K562 (cell line): ENCODE data around the gene SNX25. TPM values are rescaled to one million over a fixed set of nuclear protein-coding genes. Genes with fewer than 3 reads are reported as not detected.

ENCODE experiments used
- ATAC-seq: fragments of 200-7000 bp; cut with Tn5 transposase; 3 replicates; pipeline ENCODE4 v1.9.1; 2020; ENCODE audit warnings: moderate library complexity
- BruUV-seq: library from RNA; stranded (reverse); fragments of 400-500 nt; replicated peaks from 2 replicates; lab custom pipeline; 2021; lab: Mats Ljungman, UMichigan
- CTCF ChIA-PET: fragments of 300-600 bp; formaldehyde crosslinking; extraction: SDS; loops from one replicate; lab custom pipeline; 2021; ENCODE audit warnings: low intra/inter-chr PET ratio; lab: Yijun Ruan, JAX
- POLR2A ChIA-PET: fragments of 300-600, 350-650 bp; sonication (Branson Sonifier 250); formaldehyde crosslinking; extraction: SDS; loops from one replicate; lab custom pipeline; 2021; ENCODE audit warnings: antibody characterized with exemption, inconsistent platforms; lab: Yijun Ruan, JAX
- DNase-seq, 4 experiments: peaks; one replicate each; pipeline versions ENCODE4 v3.0.0 to v3.0.0-alpha.2; 2011 to 2018; ENCODE audit warnings: low spot score in 3 of 4, mixed read lengths in 3 of 4; ENCODE audit errors: extremely low read depth in 1 of 4
- FAIRE-seq: peaks from 2 replicates; lab custom pipeline; 2011; peaks lifted over from hg19 to GRCh38; lab: Jason Lieb, UNC
- H2AFZ ChIP-seq: 2 replicates; pipeline ENCODE4 v1.6.0; 2011; ENCODE audit warnings: low read depth, low read length, control low read depth, inconsistent platforms
- H3K27ac ChIP-seq: fragments of 200-600 bp; 3 replicates; pipeline ENCODE4 v1.8.0; 2011; ENCODE audit warnings: low read depth, mild to moderate bottlenecking, control low read depth, inconsistent platforms, low read length, moderate library complexity, mixed read lengths; ENCODE audit errors: extremely low read depth
- H3K27me3 ChIP-seq, 2 experiments: fragments of 300-600 bp in 1 of 2; 2 replicates in 1 of 2; 3 replicates in 1 of 2; pipeline versions ENCODE4 v1.6.0 to v1.8.0; 2011; ENCODE audit warnings: inconsistent platforms in 2 of 2, low read length in 2 of 2, mild to moderate bottlenecking in 1 of 2, mixed read lengths in 1 of 2, moderate library complexity in 1 of 2; ENCODE audit not compliant: control insufficient read depth in 2 of 2, insufficient read depth in 2 of 2
- H3K36me3 ChIP-seq: fragments of 300-600 bp; 3 replicates; pipeline ENCODE4 v1.8.0; 2011; ENCODE audit warnings: mild to moderate bottlenecking, low read length, inconsistent platforms; ENCODE audit not compliant: control insufficient read depth, insufficient read depth
- H3K4me1 ChIP-seq, 2 experiments: fragments of 200-600 bp in 1 of 2; replicated peaks in 1 of 2; 2 replicates in 1 of 2; 3 replicates in 1 of 2; pipeline versions ENCODE4 v1.5.1 to v1.8.0; 2011; ENCODE audit warnings: inconsistent platforms in 2 of 2, low read length in 2 of 2, mild to moderate bottlenecking in 1 of 2, mixed read lengths in 1 of 2, moderate library complexity in 1 of 2; ENCODE audit not compliant: control insufficient read depth in 2 of 2, insufficient read depth in 2 of 2
- H3K4me2 ChIP-seq: 2 replicates; pipeline ENCODE4 v1.6.1; 2011; ENCODE audit warnings: low read length, control low read depth, inconsistent platforms, mixed read lengths; ENCODE audit not compliant: insufficient read depth
- H3K4me3 ChIP-seq: fragments of 200-600 bp; sonication (generic), shearing (Covaris generic); 2 replicates; pipeline ENCODE4 v1.5.1; 2016; ENCODE audit warnings: control low read depth, inconsistent platforms
- H3K79me2 ChIP-seq: fragments of 200-600 bp; 3 replicates; pipeline ENCODE4 v1.8.0; 2011; ENCODE audit warnings: low read length, inconsistent platforms; ENCODE audit not compliant: control insufficient read depth, insufficient read depth
- H3K9ac ChIP-seq, 2 experiments: 2 replicates each; pipeline versions ENCODE4 v1.6.0 to v1.6.1; 2011; ENCODE audit warnings: low read depth in 2 of 2, low read length in 2 of 2, control low read depth in 1 of 2, inconsistent platforms in 1 of 2, mild to moderate bottlenecking in 1 of 2, mixed read lengths in 1 of 2; ENCODE audit not compliant: insufficient read depth in 1 of 2
- H3K9me1 ChIP-seq: one replicate; pipeline ENCODE4 v1.6.0; 2011; ENCODE audit warnings: inconsistent platforms, mild to moderate bottlenecking, low read length, moderate library complexity; ENCODE audit not compliant: control insufficient read depth, insufficient read depth
- H3K9me3 ChIP-seq: replicated peaks from 2 replicates; pipeline ENCODE4 v1.5.1; 2011; ENCODE audit warnings: low read depth, low read length, inconsistent platforms; ENCODE audit not compliant: control insufficient read depth, insufficient read depth
- H4K20me1 ChIP-seq: replicated peaks from 2 replicates; pipeline ENCODE4 v1.6.1; 2011; ENCODE audit warnings: low read length, inconsistent platforms, mixed read lengths; ENCODE audit not compliant: control insufficient read depth, insufficient read depth
- ATF1 ChIP-seq, 2 experiments: fragments of 450-650 bp in 1 of 2; IDR thresholded peaks; 2 replicates each; pipeline ENCODE4 v1.6.1; 2016; ENCODE audit warnings: missing compliant biosample characterization in 1 of 2, missing genetic modification characterization in 1 of 2
- BRCA1 ChIP-seq, 2 experiments: fragments of 450-650 bp in 1 of 2; sonication (generic) in 1 of 2; formaldehyde crosslinking in 1 of 2; IDR thresholded peaks; 2 replicates each; pipeline versions ENCODE4 v1.5.0 to v1.6.1; 2017 to 2020; ENCODE audit warnings: mild to moderate bottlenecking in 1 of 2, missing genetic modification reagents in 1 of 2
- FOSL1 ChIP-seq: fragments of 200-800 bp; sonication (Bioruptor generic); conservative IDR thresholded peaks from 2 replicates; pipeline ENCODE4 v1.6.1; 2016; ENCODE audit warnings: missing genetic modification characterization, missing compliant biosample characterization
- LCOR ChIP-seq: sonication (generic); formaldehyde crosslinking; IDR thresholded peaks from 2 replicates; pipeline ENCODE4 v1.8.0; 2022; ENCODE audit warnings: mild to moderate bottlenecking, missing genetic modification reagents
- NCOA6 ChIP-seq: fragments of 450-650 bp; IDR thresholded peaks from 2 replicates; pipeline ENCODE4 v1.6.1; 2017; ENCODE audit warnings: mild to moderate bottlenecking
- PYGO2 ChIP-seq: fragments of 450-650 bp; IDR thresholded peaks from 2 replicates; pipeline ENCODE4 v1.6.1; 2016; ENCODE audit warnings: mild to moderate bottlenecking, missing genetic modification characterization, moderate library complexity, missing compliant biosample characterization
- RCOR1 ChIP-seq, 2 experiments: IDR thresholded peaks; 2 replicates each; pipeline ENCODE4 v1.6.1; 2012; ENCODE audit warnings: low read depth in 2 of 2, low read length in 2 of 2, borderline replicate concordance in 1 of 2, improper control_type of control experiment in 1 of 2
- TARDBP ChIP-seq: fragments of 450-650 bp; IDR thresholded peaks from 2 replicates; pipeline ENCODE4 v1.6.1; 2016
- TFE3 ChIP-seq: fragments of 450-650 bp; formaldehyde crosslinking; IDR thresholded peaks from 2 replicates; pipeline ENCODE4 v1.4.0; 2020; ENCODE audit warnings: mild to moderate bottlenecking, mixed read lengths
- ZNF551 ChIP-seq: fragments of 250-450 bp; sonication (Bioruptor Pico); IDR thresholded peaks from 2 replicates; pipeline ENCODE4 v1.5.0; 2021; ENCODE audit warnings: mild to moderate bottlenecking, moderate library complexity
- WGBS: fragments of 100-300 bp; shearing (Covaris generic); methylation state at CpG from one replicate; pipeline ENCODE4 v1.1.6; 2016; ENCODE audit warnings: low coverage, mixed read lengths; ENCODE audit not compliant: insufficient coverage; ENCODE audit errors: missing lambda C conversion rate; 5-methylcytosine and 5-hydroxymethylcytosine counted together
- in situ Hi-C: fragments of 300-500 bp; cut with MboI; formaldehyde crosslinking; loops from 4 replicates; pipeline ENCODE4 v1.15.0; 2018; ENCODE audit warnings: inconsistent platforms, mixed read lengths
- intact Hi-C: fragments of 100-400 bp; cut with micrococcal nuclease; formaldehyde crosslinking; loops from 2 replicates; pipeline ENCODE4 v1.14.2; 2022
- polyA plus RNA-seq, 8 experiments: library from polyadenylated mRNA; depleted of rRNA in 4 of 8; stranded (reverse) in 5 of 8; unstranded in 3 of 8; fragments of >200 nt; fragmentation: Nextera tagmentation in 2 of 8; fragmentation: Illumina TruSeq in 1 of 8; extraction: Ambion mirVana in 2 of 8; extraction: Trizol in 1 of 8; gene quantifications; 2 replicates each; pipeline versions ENCODE4 v1.2.1 to v1.2.3, GENCODE V29; 2011 to 2014; ENCODE audit warnings: inconsistent platforms in 1 of 8, missing spikeins in 1 of 8
- total RNA-seq, 7 experiments: library from RNA; depleted of rRNA in 6 of 7; stranded (reverse); fragments of >200 nt in 6 of 7; fragmentation: Illumina TruSeq in 2 of 7; extraction: Trizol in 2 of 7; gene quantifications; 2 replicates each; pipeline versions ENCODE4 v1.2.1 to v1.2.3, GENCODE V29; 2011 to 2021; ENCODE audit warnings: low replicate concordance in 1 of 7
- TF ChIP-seq, protein P1 (sequence below): fragments of 250-450 bp; sonication (Bioruptor Pico); IDR thresholded peaks from 2 replicates; pipeline ENCODE4 v1.5.0; 2020; ENCODE audit warnings: mild to moderate bottlenecking
- TF ChIP-seq, protein P2 (sequence below): fragments of 200-800 bp; sonication (Bioruptor generic); IDR thresholded peaks from 2 replicates; pipeline ENCODE4 v1.6.1; 2016; ENCODE audit warnings: missing genetic modification characterization, missing compliant biosample characterization

SNX25 gene
- total and polyA plus RNA-seq, 9 of the 15 experiments (the other 6 are each of a cell fraction or from before 2014, with no cell fraction given) = 2.5 to 23.4 (median 13.3) TPM

DNA sequence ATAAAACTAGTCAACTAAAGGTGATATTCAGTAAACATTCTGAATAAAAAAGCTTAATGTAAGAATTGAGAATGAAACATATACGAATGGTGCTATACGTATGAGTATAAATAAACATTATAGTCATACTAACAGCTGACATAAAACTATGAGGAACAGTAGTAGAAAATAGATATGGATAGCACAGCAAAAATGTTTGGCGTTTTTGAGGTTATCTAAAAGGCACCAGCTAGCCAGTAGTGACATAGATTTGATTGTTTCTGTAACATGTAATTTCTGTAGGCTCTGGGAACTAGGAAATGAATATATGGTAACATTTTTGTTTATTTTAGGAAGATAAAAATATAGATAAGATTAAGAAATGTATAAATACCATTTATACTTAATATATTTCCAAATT, 69.3 kb downstream of the SNX25 start:
- ChIA-PET CTCF (no interaction called here), POLR2A (no interaction called here)
- WGBS = 51% methylated on average over 3 of the region's 3 CpGs
- no peaks in the 10 kb centered on the region for H3K9me3 ChIP-seq
- H3K79me2 ChIP-seq = no peaks in the 10 kb centered on the region
- BruUV-seq = no TSS peak
- FAIRE-seq (no peak), ATAC-seq (no peak), DNase-seq (no peak)
- no peaks in the 10 kb centered on the region for H4K20me1 ChIP-seq
- in situ Hi-C loops (no loop called here), intact Hi-C loops (no loop called here)
- H3K4me1 ChIP-seq = peaks cover 0 to 8% of the 10 kb centered on the region in 2 experiments; a peak in 3 of 5 replicates
- no peak overlapping the region for H2AFZ ChIP-seq
- H3K9me1 ChIP-seq = no peaks in the 10 kb centered on the region
- no peaks in the 10 kb centered on the region for H3K36me3 ChIP-seq
- no peak overlapping the region for H3K4me3 ChIP-seq
- no peak overlapping the region for H3K27ac ChIP-seq
- H3K4me2 ChIP-seq = no peak overlapping the region
- H3K9ac ChIP-seq = no peak overlapping the region
- H3K27me3 ChIP-seq = no peaks in the 10 kb centered on the region
- no peak for TF ChIP-seq RCOR1 (IDR thresholded peaks at IDR 0.05; ENCODE audit: borderline replicate concordance in 1 of 2, low read depth in 2 of 2, low read length in 2 of 2)
- no peak for TF ChIP-seq ZNF551 (CRISPR knock-in tag)
- no peak for TF ChIP-seq TARDBP
- TF ChIP-seq FOSL1 (tag) = no peak
- TF ChIP-seq TFE3 (CRISPR knock-in tag) = no peak
- TF ChIP-seq NCOA6 = no peak
- no peak for TF ChIP-seq BRCA1 (IDR thresholded peaks at IDR 0.05)
- no peak for TF ChIP-seq BRCA1 (CRISPR knock-in tag; IDR thresholded peaks at IDR 0.05)
- TF ChIP-seq, protein P1, sequence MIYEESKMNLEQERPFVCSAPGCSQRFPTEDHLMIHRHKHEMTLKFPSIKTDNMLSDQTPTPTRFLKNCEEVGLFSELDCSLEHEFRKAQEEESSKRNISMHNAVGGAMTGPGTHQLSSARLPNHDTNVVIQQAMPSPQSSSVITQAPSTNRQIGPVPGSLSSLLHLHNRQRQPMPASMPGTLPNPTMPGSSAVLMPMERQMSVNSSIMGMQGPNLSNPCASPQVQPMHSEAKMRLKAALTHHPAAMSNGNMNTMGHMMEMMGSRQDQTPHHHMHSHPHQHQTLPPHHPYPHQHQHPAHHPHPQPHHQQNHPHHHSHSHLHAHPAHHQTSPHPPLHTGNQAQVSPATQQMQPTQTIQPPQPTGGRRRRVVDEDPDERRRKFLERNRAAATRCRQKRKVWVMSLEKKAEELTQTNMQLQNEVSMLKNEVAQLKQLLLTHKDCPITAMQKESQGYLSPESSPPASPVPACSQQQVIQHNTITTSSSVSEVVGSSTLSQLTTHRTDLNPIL (CRISPR knock-in tag) = no peak
- TF ChIP-seq PYGO2 (tag) = no peak
- TF ChIP-seq LCOR (CRISPR knock-in tag) = no peak
- no peak for TF ChIP-seq ATF1 (CRISPR knock-in tag; IDR thresholded peaks at IDR 0.05)
- TF ChIP-seq ATF1 (tag; IDR thresholded peaks at IDR 0.05) = no peak
- TF ChIP-seq, protein P2, sequence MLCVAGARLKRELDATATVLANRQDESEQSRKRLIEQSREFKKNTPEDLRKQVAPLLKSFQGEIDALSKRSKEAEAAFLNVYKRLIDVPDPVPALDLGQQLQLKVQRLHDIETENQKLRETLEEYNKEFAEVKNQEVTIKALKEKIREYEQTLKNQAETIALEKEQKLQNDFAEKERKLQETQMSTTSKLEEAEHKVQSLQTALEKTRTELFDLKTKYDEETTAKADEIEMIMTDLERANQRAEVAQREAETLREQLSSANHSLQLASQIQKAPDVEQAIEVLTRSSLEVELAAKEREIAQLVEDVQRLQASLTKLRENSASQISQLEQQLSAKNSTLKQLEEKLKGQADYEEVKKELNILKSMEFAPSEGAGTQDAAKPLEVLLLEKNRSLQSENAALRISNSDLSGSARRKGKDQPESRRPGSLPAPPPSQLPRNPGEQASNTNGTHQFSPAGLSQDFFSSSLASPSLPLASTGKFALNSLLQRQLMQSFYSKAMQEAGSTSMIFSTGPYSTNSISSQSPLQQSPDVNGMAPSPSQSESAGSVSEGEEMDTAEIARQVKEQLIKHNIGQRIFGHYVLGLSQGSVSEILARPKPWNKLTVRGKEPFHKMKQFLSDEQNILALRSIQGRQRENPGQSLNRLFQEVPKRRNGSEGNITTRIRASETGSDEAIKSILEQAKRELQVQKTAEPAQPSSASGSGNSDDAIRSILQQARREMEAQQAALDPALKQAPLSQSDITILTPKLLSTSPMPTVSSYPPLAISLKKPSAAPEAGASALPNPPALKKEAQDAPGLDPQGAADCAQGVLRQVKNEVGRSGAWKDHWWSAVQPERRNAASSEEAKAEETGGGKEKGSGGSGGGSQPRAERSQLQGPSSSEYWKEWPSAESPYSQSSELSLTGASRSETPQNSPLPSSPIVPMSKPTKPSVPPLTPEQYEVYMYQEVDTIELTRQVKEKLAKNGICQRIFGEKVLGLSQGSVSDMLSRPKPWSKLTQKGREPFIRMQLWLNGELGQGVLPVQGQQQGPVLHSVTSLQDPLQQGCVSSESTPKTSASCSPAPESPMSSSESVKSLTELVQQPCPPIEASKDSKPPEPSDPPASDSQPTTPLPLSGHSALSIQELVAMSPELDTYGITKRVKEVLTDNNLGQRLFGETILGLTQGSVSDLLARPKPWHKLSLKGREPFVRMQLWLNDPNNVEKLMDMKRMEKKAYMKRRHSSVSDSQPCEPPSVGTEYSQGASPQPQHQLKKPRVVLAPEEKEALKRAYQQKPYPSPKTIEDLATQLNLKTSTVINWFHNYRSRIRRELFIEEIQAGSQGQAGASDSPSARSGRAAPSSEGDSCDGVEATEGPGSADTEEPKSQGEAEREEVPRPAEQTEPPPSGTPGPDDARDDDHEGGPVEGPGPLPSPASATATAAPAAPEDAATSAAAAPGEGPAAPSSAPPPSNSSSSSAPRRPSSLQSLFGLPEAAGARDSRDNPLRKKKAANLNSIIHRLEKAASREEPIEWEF (CRISPR knock-in tag) = no peak
